ENCODE measurements around the gene LCN15. TPM values are rescaled to one million over a fixed set of nuclear protein-coding genes. Genes with fewer than 3 reads are reported as not detected.
"Not testable (repeated sequence)": the region's sequence is repeated elsewhere in the genome, so short reads cannot be mapped to it uniquely, and the experiment has no call there.

Gene LCN15
- total RNA-seq, 2 donors from 2014 or later: 8.0 to 15.9 TPM

DNA sequence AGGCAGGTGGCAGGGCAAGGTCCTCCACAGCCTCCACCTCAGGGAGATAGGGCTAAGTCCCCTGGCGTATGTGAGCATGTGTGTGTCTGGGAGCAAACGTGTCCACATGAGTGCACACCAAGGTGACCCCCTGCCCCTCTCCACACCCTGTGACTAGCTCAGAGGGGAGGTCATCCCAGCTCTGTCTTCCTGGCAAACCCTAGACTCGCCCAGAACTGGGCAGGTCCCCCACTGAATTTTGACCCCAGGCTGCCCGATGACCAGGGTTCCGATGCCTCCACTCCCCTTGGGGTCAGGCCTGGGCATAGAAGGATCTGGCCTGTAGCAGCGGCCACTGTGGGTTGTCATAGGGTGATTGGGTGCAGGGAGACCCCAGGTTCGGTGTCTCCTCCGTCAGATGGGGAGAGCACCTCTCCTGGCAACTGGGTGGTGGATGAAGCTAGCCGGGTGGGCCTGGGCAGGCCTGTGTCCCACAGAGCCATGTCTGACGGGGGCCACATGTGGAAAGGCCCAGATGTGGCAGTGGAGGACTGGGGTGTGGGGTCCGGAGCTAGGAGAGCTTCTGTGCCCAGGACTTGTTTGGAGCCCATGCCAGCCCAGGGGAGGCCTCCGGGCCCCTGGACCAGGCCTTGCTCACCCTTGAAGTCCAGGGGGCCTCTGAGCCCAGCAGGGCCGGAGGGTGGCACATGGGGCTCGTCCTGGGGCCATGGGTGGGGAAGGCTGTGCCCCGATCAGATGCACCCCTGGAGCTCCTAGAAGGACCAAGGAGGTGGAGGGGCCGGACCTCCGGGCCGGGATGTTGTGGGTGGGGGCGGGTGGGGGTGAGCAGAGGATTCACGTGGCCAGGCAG is 45.7 kb downstream of the LCN15 start:
- DNase-seq: no peak
- peak; percentile 3 for ATAC-seq

DNA sequence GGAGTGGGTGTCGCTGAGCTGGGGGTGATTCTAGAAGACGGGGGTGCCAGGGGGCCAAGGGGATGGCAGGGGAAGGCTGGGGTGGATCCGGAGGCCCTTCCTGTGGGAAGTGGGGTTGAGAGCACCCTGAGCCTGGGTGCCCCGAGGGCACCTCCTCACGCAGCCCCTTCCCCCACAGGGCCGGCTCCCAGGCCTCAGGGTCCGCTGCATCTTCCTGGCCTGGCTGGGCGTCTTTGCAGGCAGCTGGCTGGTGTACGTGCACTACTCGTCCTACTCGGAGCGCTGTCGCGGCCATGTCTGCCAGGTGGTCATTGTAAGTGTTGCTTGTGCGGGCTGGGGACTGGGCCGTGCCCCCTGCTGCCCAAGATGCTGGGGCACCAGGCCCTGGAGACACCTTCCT is 46.9 kb downstream of the LCN15 start:
- intact Hi-C loops (cut with DNase I, micrococcal nuclease): no loop called here
- ATAC-seq: no peak

More for the DNA sequence above, 45.7 kb downstream of the LCN15 start:
- intact Hi-C loops (cut with DNase I, micrococcal nuclease): no loop called here

DNA sequence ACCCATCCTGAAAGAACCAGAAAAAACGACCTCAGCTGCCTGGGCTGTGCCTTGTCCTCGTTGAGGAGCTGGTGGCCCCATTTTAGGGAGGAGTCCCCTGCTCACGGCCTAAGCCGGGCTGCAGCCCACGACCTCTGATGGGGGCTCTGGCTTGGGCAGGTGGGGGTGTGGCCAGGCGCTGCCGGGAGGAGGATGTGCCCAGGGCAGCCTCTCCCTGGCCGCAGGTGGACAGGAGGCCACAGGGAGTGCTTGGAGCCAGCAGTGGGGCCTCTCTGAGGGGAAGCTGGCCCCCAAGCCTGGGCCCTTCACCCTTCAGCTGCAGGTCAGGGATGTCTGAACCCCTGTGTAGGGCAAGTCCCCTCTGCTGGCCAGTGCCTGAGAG is 49.4 kb downstream of the LCN15 start:
- intact Hi-C loops (cut with DNase I, micrococcal nuclease): no loop called here
- DNase-seq: no peak
- ATAC-seq: no peak

More for the DNA sequence above, 46.9 kb downstream of the LCN15 start:
- no peak for DNase-seq

DNA sequence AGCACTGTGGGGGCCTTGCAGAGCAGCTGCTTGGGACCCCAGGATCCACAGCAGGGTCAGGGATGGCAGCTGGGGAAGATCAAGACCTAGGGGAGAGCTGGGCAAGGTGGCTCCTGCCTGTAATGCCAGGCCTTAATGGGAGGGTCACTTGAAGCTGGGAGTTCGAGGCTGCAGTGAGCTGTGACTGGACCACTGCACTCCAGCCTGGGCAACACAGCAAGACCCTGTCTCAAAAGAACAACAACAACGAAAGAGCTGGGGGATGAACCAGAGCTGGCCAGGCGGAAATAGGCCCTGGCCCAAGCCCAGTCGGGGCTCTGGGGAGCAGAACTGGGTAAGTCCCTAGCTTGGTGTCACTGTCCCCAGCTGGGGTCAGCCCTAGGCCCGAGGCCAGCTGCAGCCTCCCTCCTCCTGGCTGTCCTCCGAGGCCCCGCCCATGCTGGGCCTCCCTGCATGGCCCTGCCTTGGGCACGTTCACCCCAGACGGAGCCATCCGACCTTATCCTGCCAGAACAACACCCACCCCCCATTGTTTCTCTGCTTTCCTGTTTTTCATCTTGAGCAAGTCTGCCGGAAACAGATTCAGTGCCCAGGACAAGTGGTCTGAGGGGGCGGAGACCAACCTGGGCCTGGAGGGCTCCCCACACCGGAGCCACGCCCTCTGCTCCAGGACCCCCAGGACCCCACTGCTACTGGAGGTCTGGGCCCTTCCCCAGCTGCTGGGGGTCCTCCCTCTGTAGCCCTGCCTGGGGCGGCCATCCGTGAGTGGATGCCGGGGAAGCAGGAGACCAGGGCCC is 50.0 kb downstream of the LCN15 start:
- intact Hi-C loops (cut with DNase I, micrococcal nuclease): no loop called here

DNA sequence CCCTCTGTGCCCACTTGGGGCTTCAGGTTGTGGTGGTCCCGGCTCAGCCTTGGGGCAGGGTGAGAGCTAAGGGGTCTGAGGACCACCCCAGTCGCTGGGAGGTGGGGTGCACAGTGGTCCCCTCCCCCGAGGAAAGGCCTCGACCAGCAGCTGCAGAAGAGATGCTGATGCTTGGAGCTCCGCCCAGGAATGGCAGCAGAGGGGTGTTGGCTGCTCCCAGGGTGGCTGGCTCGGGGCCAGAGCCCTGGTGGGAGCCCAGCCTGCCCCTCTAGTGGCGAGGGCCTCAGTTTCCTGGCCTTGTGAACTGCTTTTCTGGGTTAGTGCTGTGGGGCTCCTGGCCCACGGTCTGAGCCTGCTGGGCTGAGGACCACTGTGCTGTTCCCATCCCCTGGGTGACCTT is 50.8 kb downstream of the LCN15 start:
- DNase-seq (no peak), ATAC-seq (no peak)
- intact Hi-C loops (cut with DNase I, micrococcal nuclease): no loop called here

More for the DNA sequence above, 50.0 kb downstream of the LCN15 start:
- ATAC-seq (no peak), DNase-seq (no peak)

DNA sequence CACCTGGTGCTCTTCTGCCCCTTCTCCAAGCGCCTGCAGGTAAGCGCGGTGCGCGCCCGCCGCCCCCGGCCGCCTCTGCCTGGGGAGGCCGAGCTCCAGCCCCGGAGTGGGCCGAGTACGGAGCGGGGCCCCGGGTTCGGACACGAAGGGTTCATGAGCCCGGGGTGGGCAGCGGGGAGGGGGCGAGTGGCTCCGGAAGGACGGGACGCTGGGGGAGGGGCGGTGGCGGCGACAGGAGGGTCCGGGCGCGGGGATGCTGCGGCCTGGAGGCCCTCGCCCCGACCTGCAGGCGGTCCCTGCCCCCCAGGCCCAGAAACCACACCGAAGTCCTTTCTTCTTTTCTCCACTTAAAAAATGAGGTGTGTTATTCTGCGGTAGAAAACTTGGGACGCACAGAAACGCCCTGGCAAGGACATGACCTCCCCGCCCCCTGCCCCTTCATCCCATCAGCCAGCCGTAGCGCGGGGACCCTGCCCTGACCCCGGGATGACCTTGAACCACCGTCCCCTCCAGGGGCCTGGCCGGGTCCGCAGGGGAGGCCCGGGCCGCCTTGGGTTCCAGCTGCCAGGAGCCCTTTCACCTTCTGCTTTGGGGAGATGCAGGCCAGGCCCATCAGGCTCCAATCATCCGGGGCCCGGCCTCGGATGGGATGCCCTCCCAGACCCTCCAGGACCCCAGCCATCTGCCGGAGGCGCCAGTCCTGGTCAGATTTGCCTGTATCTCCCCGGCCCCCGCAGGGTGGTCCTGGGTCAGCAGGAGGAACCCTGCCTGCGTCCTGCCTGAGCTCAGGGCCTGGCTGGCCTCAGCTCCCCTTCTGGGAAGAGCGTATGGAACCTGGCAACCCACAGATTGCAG is 51.4 kb downstream of the LCN15 start:
- no peak for ATAC-seq
- intact Hi-C loops (cut with DNase I, micrococcal nuclease): no loop called here
- no peak for DNase-seq

DNA sequence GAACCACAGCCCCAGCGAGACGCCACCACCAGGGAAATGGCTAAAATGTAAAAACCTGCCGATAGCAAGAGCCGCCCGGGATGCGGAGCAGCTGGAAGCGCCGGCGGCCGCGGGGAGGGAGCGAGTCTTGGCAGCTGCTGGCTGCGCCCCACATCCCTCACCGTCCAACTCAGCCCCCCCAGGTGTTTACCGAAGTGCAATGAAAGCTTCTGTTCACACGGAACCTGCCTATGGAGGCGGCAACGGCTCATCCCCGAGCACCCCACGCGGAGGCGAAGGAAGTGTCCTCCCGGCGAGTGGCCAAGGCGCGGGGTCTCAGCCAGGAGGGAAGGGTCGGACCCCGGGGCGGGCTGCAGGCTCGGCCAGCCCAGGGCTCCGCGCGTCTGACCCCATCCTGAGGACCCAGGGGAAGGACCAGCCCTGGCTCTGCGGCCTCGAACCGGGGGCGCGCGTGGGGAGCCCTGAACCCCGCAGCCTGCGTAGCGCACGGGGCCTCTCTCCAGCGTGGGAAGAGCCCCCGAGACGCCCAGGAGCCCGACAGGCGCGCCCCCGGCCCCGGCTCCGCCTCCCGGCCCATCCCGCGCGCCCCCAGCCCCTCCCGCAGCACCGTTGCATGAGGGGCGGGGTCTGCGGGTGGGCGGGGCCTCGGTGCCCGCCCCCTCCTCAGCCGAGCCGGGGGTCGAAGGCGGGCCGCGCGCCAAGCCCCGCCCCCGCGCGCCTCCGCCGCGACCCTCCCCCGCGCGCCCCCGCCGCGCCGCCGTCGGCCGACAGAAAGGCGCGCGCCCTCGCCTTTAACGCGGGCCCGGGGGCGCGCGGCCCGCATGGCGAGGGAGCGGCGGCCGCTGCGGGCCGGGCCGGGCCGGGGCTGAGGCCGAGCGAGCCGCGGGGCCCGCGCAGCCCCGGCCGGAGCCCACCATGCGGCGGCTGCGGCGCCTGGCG is 52.3 kb downstream of the LCN15 start, which contains the start of gene DIPK1B:
TSS of gene DIPK1B (plus strand) at position 822 of the 939 bp plus-strand sequence. CDS start at position 916, 94 bp downstream.
- intact Hi-C loops (cut with DNase I, micrococcal nuclease): no loop called here
- DNase-seq: no peak
- ATAC-seq: no peak

DNA sequence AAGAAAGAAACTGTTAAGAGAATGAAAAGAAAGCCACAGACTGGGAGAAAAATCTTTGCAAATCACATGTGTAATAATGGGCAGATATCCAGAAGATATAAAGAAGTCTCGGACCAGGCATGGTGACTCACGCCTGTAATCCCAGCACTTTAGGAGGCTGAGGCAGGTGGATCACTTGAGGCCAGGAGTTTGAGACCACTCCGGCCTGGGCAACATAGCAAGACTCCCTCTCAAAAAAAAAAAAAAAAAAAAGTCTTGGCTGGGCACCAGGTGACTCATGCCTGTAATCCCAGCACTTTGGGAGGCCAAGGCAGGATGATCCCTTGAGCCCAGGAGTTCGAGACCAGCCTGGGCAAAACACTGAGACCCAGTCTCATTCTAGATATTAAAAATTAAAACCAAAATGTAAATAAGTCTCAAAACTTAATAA is 53.1 kb downstream of the LCN15 start:
- DNase-seq; ATAC-seq; intact Hi-C loops (cut with DNase I, micrococcal nuclease): not testable (repeated sequence)

DNA sequence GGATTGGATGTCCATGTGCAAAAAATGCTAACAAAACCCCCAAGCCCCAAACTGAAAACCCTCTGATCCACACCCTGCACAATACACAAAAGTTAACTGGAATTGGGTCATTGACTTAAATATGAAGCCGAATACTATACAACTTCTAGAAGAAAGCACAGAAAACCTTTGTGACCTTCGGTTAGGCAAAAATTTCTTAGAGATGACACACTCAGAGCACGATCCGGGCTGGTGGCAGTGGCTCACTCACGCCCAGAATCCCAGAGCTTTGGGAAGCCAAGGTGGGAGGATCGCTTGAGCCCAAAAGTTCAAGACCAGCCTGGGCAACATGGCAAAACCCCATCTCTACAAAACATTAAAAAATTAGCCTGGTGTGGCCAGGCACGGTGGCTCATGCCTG is 53.8 kb downstream of the LCN15 start:
- DNase-seq (no peak), ATAC-seq (no peak)
- intact Hi-C loops (cut with DNase I, micrococcal nuclease): no loop called here

Small RNA genes lying within 50 kb of the gene (microRNA-seq; reads per million reads assigned to microRNA genes)
- 0 reads per million in 2 donors for gene MIR6722

Other genes starting within 250 kb of the LCN15 start
- 10 to 100 TPM; 49.5 to 72.2 TPM for gene NOTCH1, start 218.5 kb downstream of the LCN15 start, total RNA-seq
- gene EGFL7, start 101.6 kb downstream of the LCN15 start, total RNA-seq: 10 to 100 TPM; 14.3 to 17.2 TPM
- gene AGPAT2, start 77.1 kb downstream of the LCN15 start, total RNA-seq: 100 to 1,000 TPM; 152 to 211 TPM
- gene DIPK1B, start 51.9 kb downstream of the LCN15 start, total RNA-seq: 1 to 10 TPM; 1.3 to 2.1 TPM
- gene LCN10, start 21.6 kb downstream of the LCN15 start, total RNA-seq: 1 to 10 TPM; 1.2 to 2.4 TPM
- 1 to 10 TPM; 1.0 to 3.6 TPM for gene LCN6, start 16.0 kb downstream of the LCN15 start, total RNA-seq
- under 1 TPM in 1 of 2 donors, not detected in 1; 0.36 TPM for gene LCN8, start 6.3 kb downstream of the LCN15 start, total RNA-seq
- 100 to 1,000 TPM; 239 to 377 TPM for gene TMEM141, start 26.8 kb upstream of the LCN15 start, total RNA-seq
- 10 to 100 TPM; 20.6 to 35.1 TPM for gene CCDC183, start 31.8 kb upstream of the LCN15 start, total RNA-seq
- gene RABL6, start 43.4 kb upstream of the LCN15 start, total RNA-seq: 100 to 1,000 TPM; 120 to 132 TPM
- 10 to 100 TPM; 10.4 to 11.1 TPM for gene AJM1, start 78.0 kb upstream of the LCN15 start, total RNA-seq
- gene PHPT1, start 84.9 kb upstream of the LCN15 start, total RNA-seq: 100 to 1,000 TPM; 109 to 154 TPM
- gene MAMDC4, start 87.8 kb upstream of the LCN15 start, total RNA-seq: 10 to 100 TPM; 19.1 to 20.1 TPM
- 100 to 1,000 TPM; 434 to 466 TPM for gene EDF1, start 101.8 kb upstream of the LCN15 start, total RNA-seq
- 10 to 100 TPM; 23.7 to 25.3 TPM for gene TRAF2, start 122.0 kb upstream of the LCN15 start, total RNA-seq
- 100 to 1,000 TPM; 167 to 195 TPM for gene FBXW5, start 180.2 kb upstream of the LCN15 start, total RNA-seq
- gene C8G, start 180.7 kb upstream of the LCN15 start, total RNA-seq: 1 to 10 TPM; 3.9 to 8.3 TPM
- 10 to 100 TPM in 1 of 2 donors, 1 to 10 TPM in 1; 8.5 to 10.2 TPM for gene LCN12, start 187.8 kb upstream of the LCN15 start, total RNA-seq
- gene PTGDS, start 213.0 kb upstream of the LCN15 start, total RNA-seq: 10 to 100 TPM in 1 of 2 donors, 1 to 10 TPM in 1; 8.7 to 36.9 TPM
- under 1 TPM in 1 of 2 donors, not detected in 1; 0.06 TPM for gene LCNL1, start 218.5 kb upstream of the LCN15 start, total RNA-seq
- gene PAXX, start 227.9 kb upstream of the LCN15 start, total RNA-seq: 10 to 100 TPM; 33.3 to 41.2 TPM
- 1 to 10 TPM; 3.2 to 3.8 TPM for gene CLIC3, start 232.1 kb upstream of the LCN15 start, total RNA-seq